HS-27A (cell line): ENCODE data around the gene ZNF316.
"Not testable (repeated sequence)": the region's sequence is repeated elsewhere in the genome, so short reads cannot be mapped to it uniquely, and the experiment has no call there.

Source experiments
- DNase-seq: peaks from one replicate; pipeline ENCODE4 v3.0.0-alpha.2; 2012; ENCODE audit warnings: low read depth, missing footprints

ZNF316 gene

GRCh38 chr7:6621195-6622133, 15.7 kb upstream of the ZNF316 start:
- DNase-seq, result no peak

- DNase-seq, result no peak
These were observed 14.9 kb upstream of the ZNF316 start for GRCh38 chr7:6622134-6622710.

GRCh38 chr7:6623589-6624245, 13.4 kb upstream of the ZNF316 start:
- DNase-seq, result no peak

- no peak for DNase-seq
These were observed 12.9 kb upstream of the ZNF316 start for GRCh38 chr7:6624246-6624611.

GRCh38 chr7:6628045-6628444, 9.1 kb upstream of the ZNF316 start:
- DNase-seq, result no peak

- no peak for DNase-seq
These were observed 6.9 kb upstream of the ZNF316 start for GRCh38 chr7:6630007-6630849.

GRCh38 chr7:6631605-6632004, 5.5 kb upstream of the ZNF316 start:
- no peak for DNase-seq

- DNase-seq, result no peak
These were observed 3.1 kb upstream of the ZNF316 start for GRCh38 chr7:6634021-6634420.

- DNase-seq, result not testable (repeated sequence)
These were observed 2.1 kb upstream of the ZNF316 start for GRCh38 chr7:6634971-6635370.

- no peak for DNase-seq
These were observed 569 bp downstream of the ZNF316 start for GRCh38 chr7:6637544-6638229.

GRCh38 chr7:6639032-6639431, 1.9 kb downstream of the ZNF316 start:
- DNase-seq, result no peak

GRCh38 chr7:6639627-6640026, 2.5 kb downstream of the ZNF316 start:
- DNase-seq, result no peak

GRCh38 chr7:6640246-6640721, 3.2 kb downstream of the ZNF316 start:
- DNase-seq, result no peak

- no peak for DNase-seq
These were observed 4.4 kb downstream of the ZNF316 start for GRCh38 chr7:6641305-6642035.

GRCh38 chr7:6642239-6642839, 5.2 kb downstream of the ZNF316 start:
- DNase-seq, result no peak

GRCh38 chr7:6642861-6643640, 5.9 kb downstream of the ZNF316 start:
- no peak for DNase-seq

- no peak for DNase-seq
These were observed 7.0 kb downstream of the ZNF316 start for GRCh38 chr7:6643915-6644625.

GRCh38 chr7:6644728-6645127, 7.6 kb downstream of the ZNF316 start:
- no peak for DNase-seq

- DNase-seq, result no peak
These were observed 9.3 kb downstream of the ZNF316 start for GRCh38 chr7:6646465-6646864.
